Fibroblast of mammary gland (primary cell): ENCODE results near the gene IGFALS.

Experiments used
- DNase-seq: peaks from one replicate; pipeline ENCODE4 v3.0.0-alpha.2; 2010; ENCODE audit warnings: low read depth
- H3K4me3 ChIP-seq: 2 replicates; pipeline ENCODE4 v1.5.1; 2011; ENCODE audit warnings: low read depth, mild to moderate bottlenecking, low read length, moderate library complexity; ENCODE audit not compliant: control insufficient read depth
- TF ChIP-seq, protein P1 (sequence below): conservative IDR thresholded peaks from 2 replicates; pipeline ENCODE4 v1.5.1; 2011; ENCODE audit warnings: low read depth, low read length, inconsistent platforms; ENCODE audit not compliant: control insufficient read depth, insufficient read depth

Gene IGFALS

DNA sequence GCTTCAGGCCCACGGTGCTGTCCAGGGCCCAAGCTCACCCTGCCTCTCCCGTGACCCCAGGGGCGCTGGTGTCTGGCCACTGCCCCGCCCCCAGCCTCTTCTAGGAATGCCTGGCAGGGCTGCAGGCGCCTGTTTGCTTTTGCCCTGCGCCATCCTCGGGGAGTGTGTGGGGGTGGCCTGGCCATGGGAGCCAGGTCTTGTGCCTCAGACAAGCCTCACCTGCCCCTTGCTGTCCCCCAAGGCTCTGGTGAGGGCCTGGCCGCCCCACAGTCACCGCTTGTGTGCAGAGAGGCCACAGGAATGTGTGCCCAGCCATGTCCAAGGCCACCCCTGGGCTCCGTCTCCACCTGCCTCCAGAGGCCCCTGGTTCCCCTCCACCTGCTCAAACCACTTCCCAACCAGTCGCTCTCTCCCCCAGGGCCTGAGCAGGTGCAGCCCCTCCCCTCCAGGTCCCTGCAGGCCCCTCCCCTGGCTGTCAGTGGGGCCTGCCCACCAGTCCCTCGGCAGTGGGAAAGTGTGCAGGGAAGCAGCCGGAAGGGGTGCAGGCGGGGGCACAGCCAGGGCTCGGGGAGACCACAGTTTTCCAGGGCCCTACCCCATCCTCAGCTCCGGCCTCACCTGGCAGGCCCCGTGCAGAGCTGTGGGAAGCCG lies 841 bp upstream of the IGFALS start:
- no peak overlapping the region for H3K4me3 ChIP-seq
- TF ChIP-seq, protein P1, sequence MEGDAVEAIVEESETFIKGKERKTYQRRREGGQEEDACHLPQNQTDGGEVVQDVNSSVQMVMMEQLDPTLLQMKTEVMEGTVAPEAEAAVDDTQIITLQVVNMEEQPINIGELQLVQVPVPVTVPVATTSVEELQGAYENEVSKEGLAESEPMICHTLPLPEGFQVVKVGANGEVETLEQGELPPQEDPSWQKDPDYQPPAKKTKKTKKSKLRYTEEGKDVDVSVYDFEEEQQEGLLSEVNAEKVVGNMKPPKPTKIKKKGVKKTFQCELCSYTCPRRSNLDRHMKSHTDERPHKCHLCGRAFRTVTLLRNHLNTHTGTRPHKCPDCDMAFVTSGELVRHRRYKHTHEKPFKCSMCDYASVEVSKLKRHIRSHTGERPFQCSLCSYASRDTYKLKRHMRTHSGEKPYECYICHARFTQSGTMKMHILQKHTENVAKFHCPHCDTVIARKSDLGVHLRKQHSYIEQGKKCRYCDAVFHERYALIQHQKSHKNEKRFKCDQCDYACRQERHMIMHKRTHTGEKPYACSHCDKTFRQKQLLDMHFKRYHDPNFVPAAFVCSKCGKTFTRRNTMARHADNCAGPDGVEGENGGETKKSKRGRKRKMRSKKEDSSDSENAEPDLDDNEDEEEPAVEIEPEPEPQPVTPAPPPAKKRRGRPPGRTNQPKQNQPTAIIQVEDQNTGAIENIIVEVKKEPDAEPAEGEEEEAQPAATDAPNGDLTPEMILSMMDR = no peak
- no peak for DNase-seq

DNA sequence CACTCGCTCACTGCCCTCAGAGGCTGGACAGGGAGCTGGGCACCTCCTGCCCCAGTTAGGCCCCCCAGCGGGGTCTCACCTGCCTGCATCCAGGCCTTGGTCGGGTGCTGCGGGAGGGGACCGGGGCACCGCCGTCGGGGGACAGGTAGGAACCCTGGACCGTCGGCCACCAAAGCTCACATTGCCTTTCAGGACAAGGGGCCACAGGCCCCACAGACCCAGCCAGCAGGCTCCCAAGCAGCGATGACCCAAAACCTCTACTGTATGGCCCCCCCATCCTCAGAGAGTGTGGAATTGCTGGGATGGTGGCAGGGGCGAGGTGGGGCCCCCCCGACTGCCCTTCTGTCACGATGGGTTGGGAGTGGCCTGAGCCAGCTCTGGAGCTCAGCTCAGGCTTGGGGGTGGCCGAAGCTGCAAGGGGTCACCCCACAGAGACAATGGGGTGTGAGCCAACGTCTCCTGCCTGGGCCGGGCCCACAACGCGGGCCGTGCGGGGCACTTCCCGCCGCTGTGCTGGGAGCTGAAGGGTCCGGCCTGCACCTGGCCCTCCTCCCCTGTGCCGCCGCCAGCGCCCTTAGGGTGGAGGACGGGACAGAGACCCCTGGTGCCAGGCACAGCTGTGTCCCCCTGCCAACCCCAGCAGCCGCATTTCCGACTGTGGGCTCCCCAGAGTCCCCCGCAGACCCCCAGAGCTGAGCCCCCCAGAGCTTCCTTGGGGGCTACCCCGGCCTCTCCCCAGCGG lies 498 bp downstream of the IGFALS start:
- H3K4me3 ChIP-seq = no peak overlapping the region
- TF ChIP-seq, protein P1 = no peak
- no peak for DNase-seq

DNA sequence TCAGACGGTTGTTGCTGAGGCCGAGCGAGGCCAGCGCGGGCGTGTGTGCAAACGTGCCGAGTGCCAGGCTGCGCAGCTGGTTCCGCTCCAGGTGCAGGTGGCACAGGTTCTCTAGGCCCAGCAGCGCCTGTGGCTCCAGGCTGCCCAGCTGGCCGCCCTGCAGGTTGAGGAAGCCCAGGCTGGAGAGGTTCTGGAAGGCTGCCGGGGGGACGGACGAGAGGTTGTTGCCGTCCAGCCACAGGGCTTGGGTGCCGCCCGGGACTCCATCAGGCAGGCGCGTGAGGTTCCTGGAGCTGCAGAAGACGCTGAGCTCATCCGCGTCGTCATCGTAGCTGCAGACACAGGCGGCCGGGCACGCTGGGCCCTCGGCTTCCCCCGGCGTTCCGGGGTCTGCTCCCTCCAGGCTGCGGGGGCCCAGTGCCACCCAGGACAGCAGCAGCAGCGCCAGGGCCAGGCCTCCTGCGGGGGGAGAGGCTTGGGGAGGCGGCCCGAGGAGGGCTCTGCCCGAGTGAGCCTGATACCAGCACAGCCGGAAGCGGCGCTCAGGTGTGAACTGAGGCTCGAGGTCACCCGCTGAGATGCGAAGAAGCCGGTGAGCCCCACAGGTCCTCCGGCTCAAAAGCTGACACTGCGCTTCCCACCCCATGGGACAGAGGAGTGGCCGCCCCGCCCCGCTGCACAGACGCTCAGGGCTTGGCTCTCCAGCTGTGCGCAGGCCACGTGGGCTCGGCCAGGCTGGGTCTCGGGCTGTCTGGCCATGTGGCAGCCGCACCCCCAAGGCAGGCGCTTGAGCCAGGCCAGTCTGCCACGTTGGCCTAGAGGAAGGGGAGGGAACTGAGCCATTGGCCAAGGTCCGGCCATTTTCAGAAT lies 1.3 kb downstream of the IGFALS start:
- TF ChIP-seq, protein P1 = no peak
- H3K4me3 ChIP-seq = no peak overlapping the region
- DNase-seq = no peak

DNA sequence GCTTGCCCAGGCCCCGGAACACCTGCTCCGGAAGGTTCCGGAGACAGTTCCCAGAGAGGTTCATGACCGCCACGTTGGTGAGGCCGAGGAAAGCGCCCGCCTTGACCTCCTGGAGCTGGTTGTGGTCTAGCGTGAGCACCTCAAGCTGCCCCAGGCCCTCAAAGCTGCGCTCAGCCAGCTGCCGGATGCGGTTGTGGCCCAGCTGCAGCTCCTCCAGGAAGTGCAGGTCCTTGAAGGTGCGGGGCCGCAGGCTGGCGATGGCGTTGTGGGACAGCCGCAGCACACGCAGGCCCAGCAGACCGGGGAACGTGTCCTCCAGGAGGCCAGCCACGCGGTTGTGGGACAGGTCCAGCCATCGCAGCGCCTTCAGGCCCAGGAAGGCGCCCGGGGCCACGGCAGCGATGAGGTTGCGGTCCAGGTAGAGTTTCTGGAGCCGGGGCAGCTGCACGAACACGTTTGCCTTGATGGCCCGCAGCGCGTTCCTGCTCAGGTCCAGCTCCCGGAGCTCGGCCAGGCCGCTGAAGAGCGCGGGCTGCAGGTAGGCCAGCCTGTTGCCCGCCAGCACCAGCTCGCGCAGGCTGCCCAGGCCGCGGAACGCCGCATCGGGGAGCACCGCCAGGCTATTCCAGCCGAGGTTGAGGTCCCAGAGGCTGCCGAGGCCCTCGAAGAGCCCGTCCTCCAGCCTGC lies 2.1 kb downstream of the IGFALS start:
- DNase-seq = no peak
- no peak overlapping the region for H3K4me3 ChIP-seq
- TF ChIP-seq, protein P1 = no peak

DNA sequence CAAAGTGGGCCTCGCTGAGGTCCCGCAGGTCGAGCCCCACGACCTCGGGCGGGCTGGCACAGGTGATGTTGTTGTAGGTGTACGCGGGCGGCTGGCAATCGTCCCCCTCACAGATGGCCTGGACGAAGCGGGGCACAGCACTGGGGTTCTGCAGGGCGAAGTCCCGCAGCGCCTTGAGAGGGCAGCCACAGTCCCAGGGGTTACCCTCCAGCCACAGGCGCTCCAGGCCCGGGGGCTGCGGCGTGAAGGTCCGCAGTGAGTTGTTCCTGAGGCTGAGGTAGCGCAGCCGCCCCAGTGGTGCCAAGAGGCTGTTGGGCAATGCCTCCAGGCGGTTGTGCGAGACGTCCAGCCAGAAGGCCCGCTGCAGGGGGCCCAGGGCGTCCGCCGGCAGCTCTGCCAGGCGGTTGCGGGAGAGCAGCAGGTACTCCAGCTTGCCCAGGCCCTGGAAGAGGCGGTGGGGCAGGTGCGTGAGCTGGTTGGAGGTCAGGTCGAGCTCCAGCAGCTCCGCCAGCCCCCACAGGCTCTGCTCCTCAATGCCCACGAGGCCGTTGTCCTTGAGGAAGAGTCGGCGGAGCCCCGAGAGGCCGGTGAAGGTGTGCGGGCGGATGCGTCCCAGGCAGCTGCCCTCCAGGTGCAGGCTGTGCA lies 2.8 kb downstream of the IGFALS start:
- no peak overlapping the region for H3K4me3 ChIP-seq
- DNase-seq = no peak
- TF ChIP-seq, protein P1 = no peak

DNA sequence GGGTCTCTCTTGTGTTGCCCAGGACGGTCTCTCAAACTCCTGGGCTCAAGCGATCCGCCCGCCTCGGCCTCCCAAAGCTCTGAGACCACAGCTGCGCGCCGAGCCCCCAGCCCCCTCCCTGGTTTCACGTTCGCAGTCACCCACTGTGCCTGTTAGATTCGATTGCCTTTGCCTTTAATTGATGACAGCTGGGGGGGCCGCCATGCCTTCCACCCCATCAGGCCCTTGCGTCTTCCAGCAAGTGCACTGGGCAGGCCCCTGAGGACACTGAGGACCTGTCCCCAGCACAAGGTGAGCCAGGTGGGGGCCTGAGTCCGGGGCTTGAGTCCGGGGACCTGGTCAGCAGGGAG lies 3.3 kb downstream of the IGFALS start:
- TF ChIP-seq, protein P1 = no peak
- no peak for DNase-seq
- H3K4me3 ChIP-seq = no peak overlapping the region
